Ascending aorta (tissue), 2 donors: Measurements from ENCODE around the gene PCED1B. TPM values are rescaled to one million over a fixed set of nuclear protein-coding genes. Genes with fewer than 3 reads are reported as not detected.

ENCODE experiments used
- DNase-seq, 2 donors: peaks; one replicate each; pipeline ENCODE4 v3.0.0-alpha.2; 2019; ENCODE audit warnings: low spot score in 2 of 2
- H3K27ac ChIP-seq, 2 donors: fragments of 200-600 bp; sonication (generic); one replicate each; pipeline ENCODE4 v1.5.1; 2016 to 2017; ENCODE audit warnings: mild to moderate bottlenecking in 1 of 2
- H3K27me3 ChIP-seq: fragments of 200-600 bp; sonication (generic); one replicate; pipeline ENCODE4 v1.5.1; 2017
- H3K36me3 ChIP-seq, 2 donors: fragments of 200-600 bp; sonication (generic); one replicate each; pipeline ENCODE4 v1.5.1; 2016
- H3K4me1 ChIP-seq, 2 donors: fragments of 200-600 bp; sonication (generic); one replicate each; pipeline ENCODE4 v1.5.1; 2016 to 2017; ENCODE audit warnings: mild to moderate bottlenecking in 1 of 2
- H3K4me3 ChIP-seq, 2 donors: fragments of 200-600 bp; sonication (generic); one replicate each; pipeline ENCODE4 v1.5.1; 2016 to 2017; ENCODE audit warnings: mild to moderate bottlenecking in 1 of 2
- H3K9me3 ChIP-seq, 2 donors: fragments of 200-600 bp; sonication (generic); one replicate each; pipeline ENCODE4 v1.5.1; 2016
- CTCF ChIP-seq, 3 experiments: fragments of 200-600 bp in 2 of 3; fragments of 450-650 bp in 1 of 3; sonication (generic) in 2 of 3; IDR thresholded peaks; one replicate each; pipeline ENCODE4 v1.5.1; 2016 to 2019; ENCODE audit warnings: antibody characterized with exemption in 3 of 3, mild to moderate bottlenecking in 1 of 3, moderate library complexity in 1 of 3
- intact Hi-C: fragments of 100-400 bp; cut with DNase I; formaldehyde crosslinking; loops from one replicate; pipeline ENCODE4 v1.15.1; 2023
- total RNA-seq: library from RNA; depleted of rRNA; stranded (reverse); fragments of >200 nt; gene quantifications from one replicate; pipeline ENCODE4 v1.1.0, GENCODE V29; 2016

The PCED1B gene
- total RNA-seq, 1 donor from 2014 or later = 1.5 TPM

- DNase-seq = no peak
- Histone ChIP-seq H3K4me1 (peaks cover 0 to 7% of the 10 kb centered on the region in 2 donors), H3K36me3 (no peaks in the 10 kb centered on the region), H3K4me3 (peak overlapping the region; percentile 78 to 81), H3K27me3 (no peaks in the 10 kb centered on the region), H3K27ac (peak overlapping the region; percentile 96 to 99), H3K9me3 (no peaks in the 10 kb centered on the region)
- TF ChIP-seq CTCF (IDR thresholded peaks at IDR 0.05) = no peak
- intact Hi-C loops = loop anchor here (2.0 to 5.0 kb wide), 2 partner anchors 39 to 80 kb away; no protein-coding TSS in a partner anchor
Measured at GRCh38 chr12:47077206-47078085, 2.0 kb upstream of the PCED1B start.

- H3K4me3 ChIP-seq = peak overlapping the region; percentile 78 to 81
- no peaks in the 10 kb centered on the region for H3K9me3 ChIP-seq
- no peaks in the 10 kb centered on the region for H3K27me3 ChIP-seq
- TF ChIP-seq CTCF (IDR thresholded peaks at IDR 0.05) = no peak
- no peaks in the 10 kb centered on the region for H3K36me3 ChIP-seq
- intact Hi-C loops = loop anchor here (2.0 to 5.0 kb wide), 2 partner anchors 39 to 79 kb away; no protein-coding TSS in a partner anchor
- DNase-seq = no peak
- H3K4me1 ChIP-seq = peaks cover 0 to 13% of the 10 kb centered on the region in 2 donors
- H3K27ac ChIP-seq = peak overlapping the region; percentile 96 to 99
Measured at GRCh38 chr12:47078086-47078395, 1.4 kb upstream of the PCED1B start.

- Histone ChIP-seq H3K9me3 (no peaks in the 10 kb centered on the region), H3K27me3 (no peaks in the 10 kb centered on the region), H3K4me1 (peaks cover 0 to 16% of the 10 kb centered on the region in 2 donors), H3K27ac (peak overlapping the region; percentile 96 to 99), H3K4me3 (peak overlapping the region; percentile 78 to 81), H3K36me3 (no peaks in the 10 kb centered on the region)
- intact Hi-C loops = loop anchor here (2.0 to 5.0 kb wide), 2 partner anchors 40 to 78 kb away; no protein-coding TSS in a partner anchor
- no peak for TF ChIP-seq CTCF (IDR thresholded peaks at IDR 0.05)
- peak; percentile 19 to 77 for DNase-seq
Measured at GRCh38 chr12:47078733-47079467, 521 bp upstream of the PCED1B start.

- peaks cover 0 to 26% of the 10 kb centered on the region in 2 donors for H3K4me1 ChIP-seq
- DNase-seq = peak in 1 of 2 donors; percentile 81
- H3K9me3 ChIP-seq = no peaks in the 10 kb centered on the region
- H3K27me3 ChIP-seq = no peaks in the 10 kb centered on the region
- intact Hi-C loops = loop anchor here (2.0 to 10.0 kb wide), 4 partner anchors 41 to 735 kb away; partner anchors contain the start of gene HDAC7
- peak overlapping the region; percentile 96 to 99 for H3K27ac ChIP-seq
- H3K4me3 ChIP-seq = peak overlapping the region; percentile 78 to 81
- no peaks in the 10 kb centered on the region for H3K36me3 ChIP-seq
- no peak for TF ChIP-seq CTCF (IDR thresholded peaks at IDR 0.05)
Measured at GRCh38 chr12:47079981-47080724, 732 bp downstream of the PCED1B start.
